DMS79 (cell line): Measurements from ENCODE around the gene PACRG.

Source experiments
- DNase-seq: peaks from one replicate; lab custom pipeline; 2025; lab: John Stamatoyannopoulos, UW

Gene PACRG

DNA sequence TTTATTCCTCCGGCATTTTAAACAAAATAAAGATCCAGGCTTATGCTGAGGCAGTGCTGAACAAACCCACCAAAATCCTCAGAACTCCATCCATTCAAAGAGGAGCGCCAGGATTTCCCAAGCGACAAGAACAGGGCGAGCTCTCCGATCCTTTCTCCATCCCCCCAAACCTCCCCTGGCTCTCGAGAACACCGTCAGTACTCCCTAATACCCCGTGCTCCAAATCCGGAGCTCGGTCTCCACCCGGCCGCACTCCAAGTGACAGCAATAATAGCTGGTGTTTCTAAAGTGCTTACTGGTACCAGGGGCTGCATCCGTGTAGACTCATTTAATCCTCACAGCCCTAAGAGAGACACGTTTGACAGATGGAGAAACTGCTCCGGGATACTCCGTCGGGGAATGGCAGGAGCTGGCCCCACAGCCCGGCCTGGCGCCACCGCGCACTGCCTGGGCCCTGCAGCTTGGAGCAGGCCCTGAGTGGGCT, 409.7 kb downstream of the PACRG start:
- DNase-seq = no peak

DNA sequence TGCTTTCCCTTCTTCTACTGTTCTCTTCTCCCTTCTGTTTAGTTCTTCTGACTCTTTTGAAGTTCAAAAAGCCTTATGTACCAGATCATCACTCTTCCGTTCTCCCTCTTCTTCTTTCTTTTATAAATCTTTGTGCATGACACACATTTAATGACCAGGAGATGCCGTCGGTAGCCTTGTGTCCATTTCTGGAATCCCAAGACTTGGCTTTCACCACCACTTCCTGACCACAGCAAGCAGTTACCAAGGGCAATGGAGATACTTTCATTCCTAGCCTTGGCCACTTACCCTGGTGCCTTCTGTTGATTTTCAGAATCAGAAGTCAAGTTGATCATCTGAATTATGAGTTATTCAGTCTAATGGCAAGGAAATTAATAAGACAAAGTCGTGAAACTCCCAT, 418.3 kb downstream of the PACRG start:
- no peak for DNase-seq

- no peak for DNase-seq
Observed at GRCh38 chr6:163147994-163148393, 420.2 kb downstream of the PACRG start.

GRCh38 chr6:163148451-163149278, 420.9 kb downstream of the PACRG start:
- no peak for DNase-seq

DNA sequence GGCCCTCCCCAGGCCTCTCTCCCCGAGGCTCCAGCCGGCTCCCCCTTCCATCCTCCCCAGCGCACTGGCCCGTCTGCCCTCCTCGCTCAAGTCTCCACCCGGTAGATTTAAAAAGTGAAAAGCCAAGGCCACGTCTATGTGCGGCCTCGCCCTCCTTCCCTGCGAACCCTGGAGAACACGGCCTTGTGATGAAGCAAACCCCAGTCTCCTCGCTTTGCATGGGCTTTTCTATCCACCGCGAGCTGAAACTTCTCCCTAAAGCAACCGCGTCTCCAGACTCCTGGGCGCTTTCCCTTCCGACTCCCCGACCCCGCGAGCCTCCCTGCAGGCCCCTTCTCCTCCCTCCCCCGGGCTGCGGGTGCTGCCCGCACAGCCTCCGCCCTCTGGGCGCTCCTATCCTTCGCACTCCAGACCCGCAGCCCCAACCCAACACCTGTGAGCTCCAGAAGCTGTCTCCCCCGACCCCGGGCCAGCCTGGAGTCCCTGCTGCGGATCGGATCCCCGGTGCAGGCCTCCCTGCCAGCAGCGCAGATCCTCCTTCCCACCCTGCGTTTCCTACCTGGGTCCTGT, 421.6 kb downstream of the PACRG start:
- no peak for DNase-seq

DNA sequence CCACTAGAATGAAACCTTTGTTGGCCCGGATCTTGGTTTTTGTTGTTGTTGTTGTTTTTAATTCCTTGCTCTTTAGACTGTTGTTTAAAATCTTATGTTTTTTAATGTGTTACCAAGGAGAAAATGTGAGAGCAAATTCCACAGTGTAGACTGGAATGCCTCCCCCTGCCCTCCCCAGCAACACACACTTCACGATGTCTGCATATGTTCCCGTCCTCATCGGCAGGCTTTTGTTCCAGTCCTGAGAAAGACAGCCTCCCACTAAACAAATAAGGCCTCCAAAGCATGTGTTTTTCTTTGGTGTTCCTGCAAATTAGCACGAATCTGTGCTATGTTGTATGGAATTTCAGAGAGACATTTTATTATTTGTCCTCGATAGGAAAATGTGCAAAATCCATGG, 423.4 kb downstream of the PACRG start:
- no peak for DNase-seq

DNA sequence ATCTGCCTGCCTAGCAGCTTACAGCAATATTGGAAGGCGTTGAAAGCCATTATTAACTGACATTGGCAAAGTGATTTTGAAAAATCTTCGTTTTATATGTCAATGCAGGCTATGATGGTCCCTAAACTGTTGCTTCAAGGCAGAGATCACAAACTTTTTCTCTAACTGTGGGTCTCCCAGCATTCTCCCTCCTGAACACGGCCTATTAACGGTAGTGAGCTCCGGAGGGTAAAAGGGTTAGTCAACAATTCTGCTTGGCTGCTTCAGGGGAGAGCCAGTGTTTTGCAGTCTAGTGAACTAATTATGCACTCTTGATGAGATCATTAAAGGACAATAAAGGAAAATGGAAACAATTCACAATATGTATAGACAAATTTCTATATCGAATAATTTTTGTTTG, 424.9 kb downstream of the PACRG start:
- DNase-seq = no peak

DNA sequence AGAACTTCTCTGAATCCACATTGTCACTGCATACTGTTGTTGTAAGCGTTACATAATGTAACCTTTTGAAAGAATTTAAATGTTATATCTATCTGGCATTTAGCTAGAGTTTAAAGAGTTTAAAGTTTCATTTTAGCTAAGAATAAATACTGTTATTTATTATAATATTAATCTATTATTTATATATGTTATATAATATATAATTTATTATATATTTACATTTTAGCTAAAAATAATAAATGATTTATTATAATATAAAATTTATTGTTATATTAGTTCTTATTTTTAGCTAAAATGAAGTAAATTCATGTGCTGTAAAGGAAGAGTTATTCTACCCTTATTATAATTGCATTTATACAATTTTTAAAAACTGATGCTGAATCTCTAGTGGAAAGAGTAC, 431.3 kb downstream of the PACRG start:
- no peak for DNase-seq

DNA sequence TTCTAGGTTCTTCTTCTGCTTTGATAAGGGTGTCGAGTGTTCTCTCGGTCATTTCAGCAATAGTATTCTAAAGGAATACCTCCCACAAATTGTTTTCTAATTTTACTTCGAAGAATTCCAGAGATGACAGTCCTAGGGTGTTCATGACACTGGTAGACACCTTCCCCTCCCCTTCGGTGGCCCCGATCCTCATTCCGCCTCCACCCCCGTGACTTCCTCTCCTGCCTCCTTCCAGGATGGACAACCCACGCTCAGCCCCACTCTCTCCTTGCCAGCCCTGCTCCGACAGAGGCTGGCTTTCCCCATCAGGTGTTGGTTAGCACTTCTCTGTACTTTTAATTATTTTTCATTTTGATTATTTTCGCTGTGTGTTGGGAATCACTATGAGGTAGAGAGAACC, 431.9 kb downstream of the PACRG start:
- DNase-seq = no peak

DNA sequence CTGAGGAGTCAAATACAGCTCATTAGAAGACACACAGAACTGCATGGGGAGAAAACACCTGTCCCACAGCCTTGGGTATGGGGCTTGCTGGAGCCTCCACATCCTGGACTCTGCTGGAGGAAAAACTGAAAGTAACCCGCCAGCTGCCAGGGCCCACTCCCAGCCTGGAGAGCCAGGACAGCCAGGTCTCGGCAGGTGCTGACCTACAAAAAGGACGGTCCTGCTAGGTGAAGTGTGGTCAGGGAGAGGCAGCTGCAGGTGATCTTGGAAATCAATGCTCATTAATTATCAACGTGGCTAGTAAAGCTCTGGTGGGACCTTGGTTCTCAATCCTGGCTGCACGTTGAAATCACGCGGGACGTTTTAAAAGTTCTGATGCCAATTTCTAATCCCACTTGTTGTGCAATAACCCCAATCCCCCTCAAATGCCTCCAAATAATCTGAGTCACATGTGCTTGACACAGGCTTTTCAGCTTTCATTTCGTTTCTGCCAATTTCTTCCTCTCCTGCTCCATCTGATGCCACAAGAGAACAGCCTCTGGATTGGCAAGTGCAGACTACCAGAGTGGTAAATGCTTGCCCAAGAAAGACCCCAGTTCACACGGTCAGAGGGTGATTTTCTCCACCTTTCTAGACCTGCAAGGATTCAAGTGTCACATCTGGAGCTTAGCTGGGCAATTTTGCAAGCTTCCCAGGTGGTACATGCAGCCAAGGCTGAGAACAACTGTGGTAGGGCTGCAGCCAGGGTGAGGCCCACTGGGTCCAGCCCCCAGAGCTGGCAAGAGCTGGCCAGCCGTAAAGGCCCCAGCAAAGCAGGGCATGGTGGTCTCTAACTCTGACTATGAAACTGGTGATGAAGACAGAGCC, 434.5 kb downstream of the PACRG start:
- DNase-seq = no peak

GRCh38 chr6:163162874-163163213, 435.1 kb downstream of the PACRG start:
- no peak for DNase-seq

- DNase-seq = no peak
Observed at GRCh38 chr6:163164175-163164900, 436.6 kb downstream of the PACRG start.

DNA sequence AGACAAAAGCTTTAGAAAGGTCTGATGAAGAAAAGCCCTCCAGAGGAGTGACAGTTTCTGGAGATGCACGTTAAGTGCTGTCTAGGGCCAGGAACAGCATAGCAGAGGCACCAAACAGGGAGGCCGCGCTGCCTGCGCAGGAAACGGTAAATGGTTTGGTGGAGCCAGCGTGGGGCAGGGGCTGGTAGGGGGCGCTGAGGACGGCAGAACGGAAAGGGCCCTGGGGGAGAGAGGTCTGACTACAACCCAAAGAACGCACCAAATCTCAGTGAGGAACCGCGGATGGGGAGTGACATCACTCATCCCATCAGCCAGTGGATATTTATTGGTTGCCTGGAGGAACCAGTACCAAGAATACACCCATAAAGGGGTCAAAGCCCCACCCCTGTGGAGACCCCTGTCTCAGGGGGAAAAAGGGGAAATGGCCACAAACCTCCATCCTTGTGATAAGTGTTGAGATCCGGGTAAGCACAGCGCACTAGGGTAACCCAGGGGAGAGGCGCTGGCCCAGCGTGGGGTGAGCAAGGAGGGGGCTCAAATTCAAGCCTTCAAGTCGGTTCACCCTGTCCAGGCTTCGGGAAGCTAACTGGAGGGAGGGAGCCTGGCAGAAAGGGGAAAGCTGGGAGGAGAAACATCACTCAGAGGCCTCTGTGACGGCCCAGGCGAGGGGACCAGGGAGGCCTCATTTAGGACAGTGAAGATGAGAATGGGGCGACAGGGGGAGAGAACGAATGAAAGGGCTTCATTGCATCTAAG, 437.6 kb downstream of the PACRG start:
- DNase-seq = no peak

DNA sequence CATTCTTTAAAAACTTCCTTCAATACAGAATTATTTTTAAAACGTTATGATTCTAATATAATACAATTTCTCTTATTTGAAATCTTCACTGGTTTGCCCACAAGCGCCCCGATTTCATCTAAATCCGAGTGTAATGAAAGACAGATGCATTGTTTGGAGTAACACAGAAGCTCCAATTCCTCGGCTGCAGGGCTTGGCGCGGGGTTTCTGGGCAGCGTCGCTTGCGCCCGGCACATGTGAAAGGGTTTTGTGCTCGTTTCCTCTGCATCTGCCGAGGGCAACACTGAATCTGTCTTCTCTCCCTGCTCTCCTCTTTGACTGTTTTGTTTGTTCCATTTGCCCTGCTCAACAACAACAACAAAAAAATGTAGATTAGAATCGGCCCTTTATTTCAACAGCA, 438.1 kb downstream of the PACRG start:
- no peak for DNase-seq

- no peak for DNase-seq
Observed at GRCh38 chr6:163166507-163166906, 438.7 kb downstream of the PACRG start.

- no peak for DNase-seq
Observed at GRCh38 chr6:163169521-163169920, 441.7 kb downstream of the PACRG start.

DNA sequence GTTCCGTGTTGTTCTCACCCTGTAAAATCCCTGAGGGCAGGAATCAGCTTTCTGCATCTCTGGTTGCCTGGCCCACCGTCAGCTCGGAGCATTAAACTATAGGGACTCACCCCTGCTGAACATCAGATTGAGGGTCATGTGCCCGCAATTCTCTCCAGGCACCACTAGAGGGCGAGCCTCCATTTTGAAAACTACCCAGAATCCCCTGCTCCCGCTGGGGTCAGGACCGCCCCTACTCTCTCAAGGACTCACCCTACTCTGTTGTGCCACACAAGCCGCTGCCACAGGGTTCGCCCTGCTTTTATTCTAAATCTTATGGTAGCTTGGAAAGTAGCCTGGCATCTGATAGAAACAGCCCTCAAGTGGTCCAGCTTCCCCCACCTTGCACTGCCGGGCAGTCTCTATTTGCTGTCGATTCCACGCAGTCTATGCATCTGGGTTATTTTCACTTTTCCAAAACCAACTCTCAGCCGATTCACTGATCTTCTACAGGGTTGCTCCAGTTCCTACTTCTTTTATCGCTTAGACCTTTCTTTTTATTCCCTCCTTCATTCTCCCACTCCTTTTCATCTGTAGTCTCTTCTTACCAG, 442.6 kb downstream of the PACRG start:
- DNase-seq = no peak

DNA sequence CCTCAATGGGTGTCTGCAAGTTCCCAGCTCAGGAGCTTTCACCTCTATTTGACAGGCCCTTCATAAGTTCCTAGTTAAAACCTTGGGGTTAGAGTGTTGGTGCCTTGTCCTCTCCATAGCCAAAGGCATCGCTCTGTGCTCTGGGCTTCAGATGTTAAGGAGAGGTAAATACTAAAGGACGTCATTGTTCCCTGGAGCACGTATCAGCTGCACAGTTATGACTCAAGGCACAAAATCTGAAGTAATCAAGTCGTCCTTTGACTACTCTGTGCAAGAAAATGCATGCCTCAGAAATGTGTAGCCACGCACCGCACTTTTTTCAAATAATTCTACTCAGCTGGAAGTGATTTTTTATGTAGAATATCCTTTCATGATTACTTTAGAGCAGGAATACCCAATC, 446.0 kb downstream of the PACRG start:
- no peak for DNase-seq

DNA sequence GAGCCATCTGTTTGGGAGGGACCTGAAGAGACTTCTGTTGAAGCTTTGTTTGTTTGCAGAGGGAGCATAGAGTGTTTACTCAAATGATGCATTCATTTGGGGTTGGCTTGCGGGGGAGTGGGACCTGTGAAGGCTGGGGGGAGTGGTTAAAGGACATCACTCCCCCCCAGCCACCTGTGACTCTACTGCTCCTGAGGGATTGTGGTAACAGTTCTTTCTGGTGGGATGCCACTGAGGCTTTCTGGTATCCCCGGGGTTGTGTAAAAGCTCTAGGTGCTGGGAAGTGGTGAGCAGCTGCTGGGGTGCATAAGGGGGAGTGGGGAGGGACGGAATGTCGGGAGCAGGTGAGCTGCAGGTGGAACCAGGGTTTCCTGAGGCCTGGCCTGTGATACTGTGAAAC, 447.5 kb downstream of the PACRG start:
- no peak for DNase-seq

- DNase-seq = no peak
Observed at GRCh38 chr6:163176097-163176496, 448.3 kb downstream of the PACRG start.

DNA sequence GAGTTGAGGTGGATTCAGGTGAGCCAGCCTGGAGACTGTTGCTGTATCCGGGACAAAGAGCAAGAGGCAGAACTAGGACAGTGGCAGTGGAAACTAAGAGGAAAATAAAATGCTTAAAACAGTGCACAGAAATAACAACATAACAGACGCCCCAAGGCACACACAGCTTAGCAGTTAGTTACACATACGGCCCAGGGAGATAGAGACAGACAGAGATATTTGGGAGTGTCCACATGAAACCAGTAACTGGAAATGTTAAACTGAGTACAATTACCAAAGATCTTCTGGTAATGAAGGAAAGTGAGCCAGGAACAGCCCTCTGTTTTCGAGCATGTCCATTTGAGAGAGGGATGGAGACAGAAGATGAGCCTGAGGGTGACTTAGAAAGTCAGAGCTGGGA, 449.2 kb downstream of the PACRG start:
- no peak for DNase-seq
